GM12878 (cell line): ENCODE data around the gene SLC17A2. TPM values are rescaled to one million over a fixed set of nuclear protein-coding genes. Genes with fewer than 3 reads are reported as not detected.

Experiments
- ATAC-seq: fragments of 200-7000 bp; cut with Tn5 transposase; 3 replicates; pipeline ENCODE4 v1.9.1; 2020; ENCODE audit warnings: mild to moderate bottlenecking, moderate library complexity
- BruUV-seq: library from RNA; stranded (reverse); fragments of 400-500 nt; replicated peaks from 2 replicates; lab custom pipeline; 2021; lab: Mats Ljungman, UMichigan
- CTCF ChIA-PET: fragments of 300-600 bp; sonication (Branson Sonifier 250); formaldehyde crosslinking; extraction: SDS; loops from one replicate; lab custom pipeline; 2021; ENCODE audit warnings: inconsistent platforms; lab: Yijun Ruan, JAX
- POLR2A ChIA-PET: fragments of 350-600 bp; formaldehyde crosslinking; extraction: SDS; loops from one replicate; lab custom pipeline; 2021; ENCODE audit warnings: inconsistent platforms; lab: Charles Lee
- RAD21 ChIA-PET: fragments of 300-600 bp; sonication (Branson Sonifier 250); formaldehyde crosslinking; loops from one replicate; lab custom pipeline; 2023; ENCODE audit warnings: antibody characterized with exemption; ENCODE audit not compliant: unreplicated experiment; lab: Charles Lee
- SMC1A ChIA-PET: fragments of 300-600 bp; sonication (Branson Sonifier 250); formaldehyde crosslinking; loops from one replicate; lab custom pipeline; 2023; ENCODE audit not compliant: unreplicated experiment, uncharacterized antibody; lab: Charles Lee
- DNase-seq: peaks from one replicate; pipeline ENCODE4 v3.0.0-alpha.2; 2011; ENCODE audit warnings: low read depth, low spot score
- FAIRE-seq: peaks from 3 replicates; lab custom pipeline; 2011; peaks lifted over from hg19 to GRCh38; lab: Jason Lieb, UNC
- H2AFZ ChIP-seq: 2 replicates; pipeline ENCODE4 v1.6.0; 2011; ENCODE audit warnings: low read depth, low read length, control low read depth; ENCODE audit not compliant: control insufficient read depth
- H3K27ac ChIP-seq: 2 replicates; pipeline ENCODE4 v1.5.1; 2011; ENCODE audit warnings: control low read depth; ENCODE audit not compliant: control insufficient read depth, insufficient read depth
- H3K27me3 ChIP-seq, 2 experiments: replicated peaks in 1 of 2; 2 replicates each; pipeline versions ENCODE4 v1.6.0 to v1.6.1; 2011; ENCODE audit warnings: low read length in 1 of 2; ENCODE audit not compliant: control insufficient read depth in 2 of 2, insufficient read depth in 2 of 2
- H3K36me3 ChIP-seq, 2 experiments: 2 replicates each; pipeline ENCODE4 v1.5.1; 2011; ENCODE audit warnings: low read length in 1 of 2; ENCODE audit not compliant: control insufficient read depth in 2 of 2, insufficient read depth in 2 of 2
- H3K4me1 ChIP-seq: 2 replicates; pipeline ENCODE4 v1.6.1; 2011; ENCODE audit warnings: mild to moderate bottlenecking, low read length, moderate library complexity, mixed read lengths; ENCODE audit not compliant: control insufficient read depth, insufficient read depth
- H3K4me2 ChIP-seq: 2 replicates; pipeline ENCODE4 v1.6.0; 2011; ENCODE audit warnings: control low read depth; ENCODE audit not compliant: control insufficient read depth, insufficient read depth
- H3K4me3 ChIP-seq: fragments of 200-600 bp; sonication (generic); 2 replicates; pipeline ENCODE4 v1.5.1; 2016
- H3K79me2 ChIP-seq: 2 replicates; pipeline ENCODE4 v1.6.0; 2011; ENCODE audit warnings: low read length; ENCODE audit not compliant: control insufficient read depth, insufficient read depth
- H3K9ac ChIP-seq: 2 replicates; pipeline ENCODE4 v1.8.0; 2011; ENCODE audit warnings: low read length, control low read depth, mixed read lengths; ENCODE audit not compliant: control insufficient read depth, insufficient read depth
- H3K9me3 ChIP-seq: replicated peaks from 3 replicates; pipeline ENCODE4 v1.5.1; 2011; ENCODE audit warnings: mild to moderate bottlenecking, low read length; ENCODE audit not compliant: control insufficient read depth, insufficient read depth
- H4K20me1 ChIP-seq: 2 replicates; pipeline ENCODE4 v1.6.0; 2011; ENCODE audit not compliant: control insufficient read depth, insufficient read depth
- EZH2 ChIP-seq: IDR thresholded peaks from 2 replicates; pipeline ENCODE4 v1.6.1; 2012; ENCODE audit warnings: low read depth, mild to moderate bottlenecking, control low read depth, inconsistent platforms, low read length, borderline replicate concordance; ENCODE audit not compliant: control insufficient read depth
- IRF4 ChIP-seq: IDR thresholded peaks from 2 replicates; pipeline ENCODE4 v1.6.1; 2011; ENCODE audit warnings: low read depth, low read length
- MTA3 ChIP-seq: IDR thresholded peaks from 2 replicates; pipeline ENCODE4 v1.6.1; 2012; ENCODE audit warnings: low read length, inconsistent platforms, borderline replicate concordance
- SIN3A ChIP-seq: IDR thresholded peaks from 2 replicates; pipeline ENCODE4 v1.6.1; 2012; ENCODE audit warnings: low read depth, low read length, improper control_type of control experiment
- ZZZ3 ChIP-seq: IDR thresholded peaks from 2 replicates; pipeline ENCODE4 v1.6.1; 2011; ENCODE audit warnings: low read depth; ENCODE audit not compliant: control insufficient read depth, insufficient read length
- WGBS: methylation state at CpG from one replicate; pipeline ENCODE4 v1.1.6; 2016; ENCODE audit warnings: low lambda C conversion rate; ENCODE audit not compliant: insufficient replicate concordance, insufficient coverage; ENCODE audit errors: missing lambda C conversion rate; 5-methylcytosine and 5-hydroxymethylcytosine counted together
- in situ Hi-C: fragments of 300-500 bp; cut with MboI; formaldehyde crosslinking; loops from 9 replicates; pipeline ENCODE4 v1.14.3; 2018; ENCODE audit warnings: mixed read lengths
- intact Hi-C: fragments of 100-400 bp; cut with micrococcal nuclease; formaldehyde crosslinking; loops from one replicate; pipeline ENCODE4 v1.14.2; 2022; ENCODE audit not compliant: unreplicated experiment
- polyA plus RNA-seq, 11 experiments: library from polyadenylated mRNA; depleted of rRNA in 4 of 11; unstranded in 6 of 11; stranded (reverse) in 5 of 11; fragments of >200 nt; fragmentation: Nextera tagmentation in 4 of 11; fragmentation: Illumina TruSeq in 1 of 11; extraction: Ambion mirVana in 4 of 11; extraction: Trizol in 1 of 11; gene quantifications; 1 replicate in 1 of 11; 2 replicates in 10 of 11; pipeline versions ENCODE4 v1.2.1 to v1.2.3, GENCODE V29; 2011 to 2016; ENCODE audit warnings: inconsistent platforms in 2 of 11, missing spikeins in 2 of 11, low read depth in 1 of 11
- total RNA-seq, 4 experiments: library from RNA; depleted of rRNA in 3 of 4; stranded (reverse); fragments of >200 nt in 3 of 4; fragmentation: Illumina TruSeq in 1 of 4; extraction: Trizol in 1 of 4; gene quantifications; 2 replicates each; pipeline versions ENCODE4 v1.2.1 to v1.2.3, GENCODE V29; 2013 to 2021
- TF ChIP-seq, protein P1 (sequence below): IDR thresholded peaks from 2 replicates; pipeline ENCODE4 v1.6.1; 2012; ENCODE audit warnings: low read depth, low read length, improper control_type of control experiment
- TF ChIP-seq, protein P2 (sequence below), 3 experiments: IDR thresholded peaks in 2 of 3; conservative IDR thresholded peaks in 1 of 3; 2 replicates each; pipeline ENCODE4 v1.5.1; 2011; ENCODE audit warnings: low read depth in 3 of 3, low read length in 3 of 3, mild to moderate bottlenecking in 3 of 3, control low read depth in 2 of 3, moderate library complexity in 2 of 3, inconsistent platforms in 1 of 3, mixed read lengths in 1 of 3; ENCODE audit not compliant: control insufficient read depth in 2 of 3, insufficient read depth in 1 of 3; ENCODE audit errors: extremely low read depth in 1 of 3
- TF ChIP-seq, protein P3 (sequence below): fragments of 450-650 bp; formaldehyde crosslinking; IDR thresholded peaks from 2 replicates; pipeline ENCODE4 v1.5.0; 2022; ENCODE audit warnings: mild to moderate bottlenecking, missing genetic modification characterization
- TF ChIP-seq, protein P4 (sequence below): fragments of 150-350 bp; IDR thresholded peaks from 2 replicates; pipeline ENCODE4 v1.6.1; 2016; ENCODE audit warnings: low read depth, low read length

Gene SLC17A2
- total and polyA plus RNA-seq, 10 of the 15 experiments (the other 5 are each of a cell fraction or from before 2014, with no cell fraction given) = not detected

DNA sequence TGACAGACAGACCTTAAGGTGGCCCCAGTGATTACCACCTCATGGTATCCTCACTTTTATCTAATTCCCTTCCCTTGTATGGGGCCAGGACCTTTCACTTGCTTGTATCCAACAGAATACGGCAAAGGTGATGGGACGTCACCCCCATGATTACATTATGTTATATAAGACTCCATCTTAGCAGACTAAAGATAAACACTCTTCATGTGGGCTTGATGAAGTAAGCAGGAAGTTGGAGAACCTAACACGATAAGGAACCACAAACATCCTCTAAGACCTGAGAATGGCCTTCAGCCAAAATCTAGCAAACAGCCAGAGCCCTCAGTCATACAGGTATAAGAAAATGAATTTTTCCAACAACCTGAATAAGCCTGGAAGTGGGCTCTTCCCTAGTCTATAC, 64.5 kb downstream of the SLC17A2 start:
- in situ Hi-C loops (no loop called here), intact Hi-C loops (no loop called here)
- TF ChIP-seq SIN3A = no peak
- no peak for TF ChIP-seq ZZZ3
- TF ChIP-seq, protein P1, sequence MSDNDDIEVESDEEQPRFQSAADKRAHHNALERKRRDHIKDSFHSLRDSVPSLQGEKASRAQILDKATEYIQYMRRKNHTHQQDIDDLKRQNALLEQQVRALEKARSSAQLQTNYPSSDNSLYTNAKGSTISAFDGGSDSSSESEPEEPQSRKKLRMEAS = no peak
- no peak for TF ChIP-seq MTA3
- TF ChIP-seq, protein P2, sequence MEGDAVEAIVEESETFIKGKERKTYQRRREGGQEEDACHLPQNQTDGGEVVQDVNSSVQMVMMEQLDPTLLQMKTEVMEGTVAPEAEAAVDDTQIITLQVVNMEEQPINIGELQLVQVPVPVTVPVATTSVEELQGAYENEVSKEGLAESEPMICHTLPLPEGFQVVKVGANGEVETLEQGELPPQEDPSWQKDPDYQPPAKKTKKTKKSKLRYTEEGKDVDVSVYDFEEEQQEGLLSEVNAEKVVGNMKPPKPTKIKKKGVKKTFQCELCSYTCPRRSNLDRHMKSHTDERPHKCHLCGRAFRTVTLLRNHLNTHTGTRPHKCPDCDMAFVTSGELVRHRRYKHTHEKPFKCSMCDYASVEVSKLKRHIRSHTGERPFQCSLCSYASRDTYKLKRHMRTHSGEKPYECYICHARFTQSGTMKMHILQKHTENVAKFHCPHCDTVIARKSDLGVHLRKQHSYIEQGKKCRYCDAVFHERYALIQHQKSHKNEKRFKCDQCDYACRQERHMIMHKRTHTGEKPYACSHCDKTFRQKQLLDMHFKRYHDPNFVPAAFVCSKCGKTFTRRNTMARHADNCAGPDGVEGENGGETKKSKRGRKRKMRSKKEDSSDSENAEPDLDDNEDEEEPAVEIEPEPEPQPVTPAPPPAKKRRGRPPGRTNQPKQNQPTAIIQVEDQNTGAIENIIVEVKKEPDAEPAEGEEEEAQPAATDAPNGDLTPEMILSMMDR (IDR thresholded peaks at IDR 0.05 in 2 of 3, conservative IDR thresholded peaks at IDR 0.05 in 1 of 3; ENCODE audit: control insufficient read depth in 2 of 3, extremely low read depth in 1 of 3, insufficient read depth in 1 of 3, low read depth in 3 of 3, low read length in 3 of 3) = no peak
- TF ChIP-seq EZH2 = no peak
- TF ChIP-seq, protein P3, sequence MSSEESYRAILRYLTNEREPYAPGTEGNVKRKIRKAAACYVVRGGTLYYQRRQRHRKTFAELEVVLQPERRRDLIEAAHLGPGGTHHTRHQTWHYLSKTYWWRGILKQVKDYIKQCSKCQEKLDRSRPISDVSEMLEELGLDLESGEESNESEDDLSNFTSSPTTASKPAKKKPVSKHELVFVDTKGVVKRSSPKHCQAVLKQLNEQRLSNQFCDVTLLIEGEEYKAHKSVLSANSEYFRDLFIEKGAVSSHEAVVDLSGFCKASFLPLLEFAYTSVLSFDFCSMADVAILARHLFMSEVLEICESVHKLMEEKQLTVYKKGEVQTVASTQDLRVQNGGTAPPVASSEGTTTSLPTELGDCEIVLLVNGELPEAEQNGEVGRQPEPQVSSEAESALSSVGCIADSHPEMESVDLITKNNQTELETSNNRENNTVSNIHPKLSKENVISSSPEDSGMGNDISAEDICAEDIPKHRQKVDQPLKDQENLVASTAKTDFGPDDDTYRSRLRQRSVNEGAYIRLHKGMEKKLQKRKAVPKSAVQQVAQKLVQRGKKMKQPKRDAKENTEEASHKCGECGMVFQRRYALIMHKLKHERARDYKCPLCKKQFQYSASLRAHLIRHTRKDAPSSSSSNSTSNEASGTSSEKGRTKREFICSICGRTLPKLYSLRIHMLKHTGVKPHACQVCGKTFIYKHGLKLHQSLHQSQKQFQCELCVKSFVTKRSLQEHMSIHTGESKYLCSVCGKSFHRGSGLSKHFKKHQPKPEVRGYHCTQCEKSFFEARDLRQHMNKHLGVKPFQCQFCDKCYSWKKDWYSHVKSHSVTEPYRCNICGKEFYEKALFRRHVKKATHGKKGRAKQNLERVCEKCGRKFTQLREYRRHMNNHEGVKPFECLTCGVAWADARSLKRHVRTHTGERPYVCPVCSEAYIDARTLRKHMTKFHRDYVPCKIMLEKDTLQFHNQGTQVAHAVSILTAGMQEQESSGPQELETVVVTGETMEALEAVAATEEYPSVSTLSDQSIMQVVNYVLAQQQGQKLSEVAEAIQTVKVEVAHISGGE (CRISPR knock-in tag) = no peak
- no peak for TF ChIP-seq IRF4
- TF ChIP-seq, protein P4, sequence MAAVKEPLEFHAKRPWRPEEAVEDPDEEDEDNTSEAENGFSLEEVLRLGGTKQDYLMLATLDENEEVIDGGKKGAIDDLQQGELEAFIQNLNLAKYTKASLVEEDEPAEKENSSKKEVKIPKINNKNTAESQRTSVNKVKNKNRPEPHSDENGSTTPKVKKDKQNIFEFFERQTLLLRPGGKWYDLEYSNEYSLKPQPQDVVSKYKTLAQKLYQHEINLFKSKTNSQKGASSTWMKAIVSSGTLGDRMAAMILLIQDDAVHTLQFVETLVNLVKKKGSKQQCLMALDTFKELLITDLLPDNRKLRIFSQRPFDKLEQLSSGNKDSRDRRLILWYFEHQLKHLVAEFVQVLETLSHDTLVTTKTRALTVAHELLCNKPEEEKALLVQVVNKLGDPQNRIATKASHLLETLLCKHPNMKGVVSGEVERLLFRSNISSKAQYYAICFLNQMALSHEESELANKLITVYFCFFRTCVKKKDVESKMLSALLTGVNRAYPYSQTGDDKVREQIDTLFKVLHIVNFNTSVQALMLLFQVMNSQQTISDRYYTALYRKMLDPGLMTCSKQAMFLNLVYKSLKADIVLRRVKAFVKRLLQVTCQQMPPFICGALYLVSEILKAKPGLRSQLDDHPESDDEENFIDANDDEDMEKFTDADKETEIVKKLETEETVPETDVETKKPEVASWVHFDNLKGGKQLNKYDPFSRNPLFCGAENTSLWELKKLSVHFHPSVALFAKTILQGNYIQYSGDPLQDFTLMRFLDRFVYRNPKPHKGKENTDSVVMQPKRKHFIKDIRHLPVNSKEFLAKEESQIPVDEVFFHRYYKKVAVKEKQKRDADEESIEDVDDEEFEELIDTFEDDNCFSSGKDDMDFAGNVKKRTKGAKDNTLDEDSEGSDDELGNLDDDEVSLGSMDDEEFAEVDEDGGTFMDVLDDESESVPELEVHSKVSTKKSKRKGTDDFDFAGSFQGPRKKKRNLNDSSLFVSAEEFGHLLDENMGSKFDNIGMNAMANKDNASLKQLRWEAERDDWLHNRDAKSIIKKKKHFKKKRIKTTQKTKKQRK = no peak
- POLR2A ChIA-PET = no interaction called here
- Histone ChIP-seq H3K4me3 (no peak overlapping the region), H3K79me2 (no peaks in the 10 kb centered on the region), H3K27me3 (peaks cover 0 to 3% of the 10 kb centered on the region in 2 experiments; a peak in 2 of 4 replicates), H3K9me3 (no peaks in the 10 kb centered on the region), H3K9ac (no peak overlapping the region), H3K36me3 (no peaks in the 10 kb centered on the region), H3K4me1 (no peaks in the 10 kb centered on the region), H2AFZ (no peak overlapping the region), H3K4me2 (no peak overlapping the region), H3K27ac (no peak overlapping the region), H4K20me1 (no peaks in the 10 kb centered on the region)
- DNase-seq = no peak
- CTCF ChIA-PET = no interaction called here
- SMC1A ChIA-PET = no interaction called here
- RAD21 ChIA-PET = no interaction called here
- WGBS = 39% methylated on average over 3 of the region's 3 CpGs
- no TSS peak for BruUV-seq
- FAIRE-seq = no peak
- ATAC-seq = no peak
